Neuronal stem cell (in vitro differentiated cells): ENCODE measurements around the gene NHLRC4.

Experiments
- DNase-seq: peaks from one replicate; pipeline ENCODE4 v3.0.0-alpha.2; 2013; ENCODE audit warnings: low spot score
- H2AFZ ChIP-seq: one replicate; pipeline ENCODE4 v1.6.1; 2013; ENCODE audit warnings: mild to moderate bottlenecking, low read length, inconsistent platforms
- H2AK5ac ChIP-seq: 2 replicates; pipeline ENCODE4 v1.6.1; 2013; ENCODE audit warnings: low read depth, mild to moderate bottlenecking, inconsistent platforms, low read length, moderate library complexity, mixed read lengths
- H2BK120ac ChIP-seq: 2 replicates; pipeline ENCODE4 v1.6.1; 2013; ENCODE audit warnings: low read depth, mild to moderate bottlenecking, inconsistent platforms, low read length, moderate library complexity, mixed read lengths
- H2BK12ac ChIP-seq: one replicate; pipeline ENCODE4 v1.6.1; 2013; ENCODE audit warnings: low read length, inconsistent platforms
- H2BK15ac ChIP-seq: 2 replicates; pipeline ENCODE4 v1.6.1; 2013; ENCODE audit warnings: mild to moderate bottlenecking, low read length, inconsistent platforms, mixed read lengths
- H2BK5ac ChIP-seq: one replicate; pipeline ENCODE4 v1.6.1; 2013; ENCODE audit warnings: inconsistent platforms, mild to moderate bottlenecking, low read length, moderate library complexity
- H3K14ac ChIP-seq: one replicate; pipeline ENCODE4 v1.6.1; 2013; ENCODE audit warnings: low read length, inconsistent platforms
- H3K18ac ChIP-seq: 2 replicates; pipeline ENCODE4 v1.6.1; 2013; ENCODE audit warnings: low read length, inconsistent platforms
- H3K23ac ChIP-seq: 2 replicates; pipeline ENCODE4 v1.6.1; 2013; ENCODE audit warnings: low read depth, mild to moderate bottlenecking, mixed read lengths, low read length, inconsistent platforms; ENCODE audit not compliant: poor library complexity
- H3K27ac ChIP-seq: replicated peaks from 3 replicates; pipeline ENCODE4 v1.5.1; 2013; ENCODE audit warnings: low read length, inconsistent platforms
- H3K27me3 ChIP-seq, 3 experiments: 2 replicates each; pipeline ENCODE4 v1.6.1; 2013; ENCODE audit warnings: low read length in 3 of 3, mild to moderate bottlenecking in 2 of 3, inconsistent platforms in 1 of 3, low read depth in 1 of 3, mixed read lengths in 1 of 3, moderate library complexity in 1 of 3; ENCODE audit not compliant: control insufficient read depth in 3 of 3, insufficient read depth in 3 of 3
- H3K36me3 ChIP-seq, 2 donors: replicated peaks in 1 of 2; 2 replicates each; pipeline ENCODE4 v1.6.1; 2013; ENCODE audit warnings: low read length in 2 of 2; ENCODE audit not compliant: control insufficient read depth in 2 of 2, insufficient read depth in 2 of 2
- H3K4ac ChIP-seq: 2 replicates; pipeline ENCODE4 v1.6.1; 2013; ENCODE audit warnings: inconsistent platforms, mild to moderate bottlenecking, low read length, moderate library complexity
- H3K4me1 ChIP-seq, 2 donors: 1 replicate in 1 of 2; 2 replicates in 1 of 2; pipeline ENCODE4 v1.6.1; 2013; ENCODE audit warnings: low read length in 2 of 2, low read depth in 1 of 2; ENCODE audit not compliant: control insufficient read depth in 2 of 2, insufficient read depth in 1 of 2
- H3K4me2 ChIP-seq: one replicate; pipeline ENCODE4 v1.6.1; 2013; ENCODE audit warnings: mild to moderate bottlenecking, low read length, inconsistent platforms; ENCODE audit not compliant: insufficient read depth, poor library complexity, severe bottlenecking
- H3K4me3 ChIP-seq, 2 donors: 2 replicates each; pipeline ENCODE4 v1.5.1; 2013; ENCODE audit warnings: low read length in 2 of 2, mild to moderate bottlenecking in 2 of 2, inconsistent platforms in 1 of 2, moderate library complexity in 1 of 2
- H3K79me1 ChIP-seq: one replicate; pipeline ENCODE4 v1.6.1; 2013; ENCODE audit warnings: low read depth, mild to moderate bottlenecking, inconsistent platforms, low read length, moderate library complexity
- H3K9ac ChIP-seq: one replicate; pipeline ENCODE4 v1.6.1; 2013; ENCODE audit warnings: mild to moderate bottlenecking, low read depth, low read length, inconsistent platforms; ENCODE audit not compliant: poor library complexity
- H3K9me3 ChIP-seq, 2 donors: replicated peaks in 1 of 2; 2 replicates each; pipeline versions ENCODE3 to v1.6.1; 2013; ENCODE audit warnings: low read length in 2 of 2, mild to moderate bottlenecking in 2 of 2, inconsistent platforms in 1 of 2, low read depth in 1 of 2, mixed read lengths in 1 of 2, moderate library complexity in 1 of 2; ENCODE audit not compliant: control insufficient read depth in 2 of 2, insufficient read depth in 1 of 2
- H4K8ac ChIP-seq: one replicate; pipeline ENCODE4 v1.6.1; 2013; ENCODE audit warnings: low read depth, mild to moderate bottlenecking, inconsistent platforms, low read length, moderate library complexity
- H4K91ac ChIP-seq: one replicate; pipeline ENCODE4 v1.6.1; 2013; ENCODE audit warnings: low read length, low read depth, mild to moderate bottlenecking, inconsistent platforms; ENCODE audit not compliant: poor library complexity
- WGBS, 2 donors: extraction: QIAGEN DNeasy Blood & Tissue Kit; methylation state at CpG; one replicate each; pipeline ENCODE4 v1.1.7; 2013; ENCODE audit warnings: missing lambda C conversion rate in 2 of 2, mixed read lengths in 1 of 2; ENCODE audit not compliant: insufficient read length in 2 of 2, insufficient replicate concordance in 1 of 2; ENCODE audit errors: extremely low coverage in 2 of 2; 5-methylcytosine and 5-hydroxymethylcytosine counted together

Gene NHLRC4

DNA sequence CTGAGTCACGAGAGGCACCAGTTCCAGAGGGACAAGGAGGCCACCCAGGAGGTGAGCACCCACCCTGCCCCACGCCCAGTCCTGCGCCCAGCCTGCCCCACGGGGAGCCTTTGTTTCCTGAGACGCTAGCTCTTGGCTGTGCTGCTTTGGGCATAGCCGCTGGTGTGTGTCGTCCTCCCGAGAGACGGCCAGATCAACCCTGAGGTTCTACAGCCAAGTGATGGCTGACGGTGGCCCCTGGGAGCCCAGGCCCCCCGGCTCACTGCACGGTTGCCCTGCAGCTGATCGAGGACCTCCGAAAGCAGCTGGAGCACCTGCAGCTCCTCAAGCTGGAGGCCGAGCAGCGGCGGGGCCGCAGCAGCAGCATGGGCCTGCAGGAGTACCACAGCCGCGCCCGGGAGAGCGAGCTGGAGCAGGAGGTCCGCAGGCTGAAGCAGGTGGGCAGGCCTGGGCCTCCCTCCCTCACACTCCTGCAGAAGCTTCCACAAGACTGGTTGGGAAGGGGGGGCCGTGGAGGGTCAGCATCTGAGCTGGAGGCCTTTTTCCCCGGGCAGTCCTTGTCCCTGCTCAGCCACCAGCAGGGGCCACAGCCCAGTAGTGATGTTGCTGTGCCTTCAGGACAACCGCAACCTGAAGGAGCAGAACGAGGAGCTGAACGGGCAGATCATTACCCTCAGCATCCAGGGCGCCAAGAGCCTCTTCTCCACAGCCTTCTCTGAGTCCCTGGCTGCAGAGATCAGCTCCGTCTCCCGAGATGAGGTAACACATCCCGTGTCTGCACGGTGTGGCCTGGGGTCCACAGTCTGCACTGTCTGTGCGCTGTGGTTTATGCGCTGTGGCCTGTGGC lies 46.7 kb upstream of the NHLRC4 start:
- H4K8ac ChIP-seq, result no peak overlapping the region
- H3K27ac ChIP-seq, result no peak overlapping the region
- no peak overlapping the region for H3K4me3 ChIP-seq
- peak overlapping the region; percentile 73 for H3K23ac ChIP-seq
- no peak overlapping the region for H3K4ac ChIP-seq
- H3K4me1 ChIP-seq, result no peaks in the 10 kb centered on the region
- H2BK12ac ChIP-seq, result no peak overlapping the region
- DNase-seq, result no peak
- H3K27me3 ChIP-seq, result no peaks in the 10 kb centered on the region
- H2BK15ac ChIP-seq, result no peak overlapping the region
- no peak overlapping the region for H3K14ac ChIP-seq
- H3K9me3 ChIP-seq, result no peaks in the 10 kb centered on the region
- H2AK5ac ChIP-seq, result no peak overlapping the region
- H4K91ac ChIP-seq, result no peak overlapping the region
- peaks cover 11% of the 10 kb centered on the region for H3K79me1 ChIP-seq
- peak overlapping the region; percentile 8 for H3K18ac ChIP-seq
- H3K4me2 ChIP-seq, result no peak overlapping the region
- H2BK5ac ChIP-seq, result peak overlapping the region; percentile 39
- no peak overlapping the region for H2AFZ ChIP-seq
- H3K9ac ChIP-seq, result peak overlapping the region; percentile 38
- H3K36me3 ChIP-seq, result peaks cover 47 to 83% of the 10 kb centered on the region in 2 donors
- no CpG with 5 or more reads among the region's 35 CpGs for WGBS, 2 donors
- H2BK120ac ChIP-seq, result no peak overlapping the region

DNA sequence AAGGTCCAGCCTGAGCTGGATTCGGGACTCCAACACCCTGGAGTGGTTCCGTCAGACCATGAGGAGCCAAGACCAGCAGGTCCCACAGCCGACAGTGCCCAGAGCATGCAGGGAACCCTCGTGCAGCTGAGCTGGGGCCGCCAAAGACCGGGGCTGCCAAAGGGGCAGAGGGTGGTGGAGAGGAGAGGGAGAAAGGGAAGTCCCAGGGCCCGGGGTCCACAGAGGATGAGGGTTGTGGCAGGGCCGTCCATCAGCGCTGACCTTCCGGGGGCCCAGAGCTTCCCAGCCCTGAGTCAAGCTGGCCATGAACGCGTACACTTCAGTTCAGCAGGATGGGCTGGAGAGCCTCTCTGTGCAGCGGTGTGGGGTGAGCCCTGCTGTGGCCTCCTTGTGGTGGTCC lies 46.0 kb upstream of the NHLRC4 start:
- H2BK5ac ChIP-seq, result peak overlapping the region; percentile 87
- no peak overlapping the region for H2AFZ ChIP-seq
- H4K8ac ChIP-seq, result no peak overlapping the region
- peaks cover 3 to 5% of the 10 kb centered on the region in 2 donors for H3K4me1 ChIP-seq
- peaks cover 44 to 82% of the 10 kb centered on the region in 2 donors for H3K36me3 ChIP-seq
- no peak overlapping the region for H3K18ac ChIP-seq
- no peak overlapping the region for H2BK12ac ChIP-seq
- H3K4me2 ChIP-seq, result no peak overlapping the region
- no peak for DNase-seq
- H2AK5ac ChIP-seq, result no peak overlapping the region
- H3K79me1 ChIP-seq, result peaks cover 7% of the 10 kb centered on the region
- no peaks in the 10 kb centered on the region for H3K27me3 ChIP-seq
- H3K23ac ChIP-seq, result peak overlapping the region; percentile 85
- peak overlapping the region; percentile 75 for H2BK15ac ChIP-seq
- H3K9me3 ChIP-seq, result no peaks in the 10 kb centered on the region
- H3K14ac ChIP-seq, result no peak overlapping the region
- H3K27ac ChIP-seq, result no peak overlapping the region
- H3K9ac ChIP-seq, result peak overlapping the region; percentile 17
- no peak overlapping the region for H3K4ac ChIP-seq
- no CpG with 5 or more reads among the region's 13 CpGs for WGBS, 2 donors
- no peak overlapping the region for H4K91ac ChIP-seq
- H3K4me3 ChIP-seq, result peak overlapping the region in 1 of 2 donors; percentile 22
- H2BK120ac ChIP-seq, result no peak overlapping the region

DNA sequence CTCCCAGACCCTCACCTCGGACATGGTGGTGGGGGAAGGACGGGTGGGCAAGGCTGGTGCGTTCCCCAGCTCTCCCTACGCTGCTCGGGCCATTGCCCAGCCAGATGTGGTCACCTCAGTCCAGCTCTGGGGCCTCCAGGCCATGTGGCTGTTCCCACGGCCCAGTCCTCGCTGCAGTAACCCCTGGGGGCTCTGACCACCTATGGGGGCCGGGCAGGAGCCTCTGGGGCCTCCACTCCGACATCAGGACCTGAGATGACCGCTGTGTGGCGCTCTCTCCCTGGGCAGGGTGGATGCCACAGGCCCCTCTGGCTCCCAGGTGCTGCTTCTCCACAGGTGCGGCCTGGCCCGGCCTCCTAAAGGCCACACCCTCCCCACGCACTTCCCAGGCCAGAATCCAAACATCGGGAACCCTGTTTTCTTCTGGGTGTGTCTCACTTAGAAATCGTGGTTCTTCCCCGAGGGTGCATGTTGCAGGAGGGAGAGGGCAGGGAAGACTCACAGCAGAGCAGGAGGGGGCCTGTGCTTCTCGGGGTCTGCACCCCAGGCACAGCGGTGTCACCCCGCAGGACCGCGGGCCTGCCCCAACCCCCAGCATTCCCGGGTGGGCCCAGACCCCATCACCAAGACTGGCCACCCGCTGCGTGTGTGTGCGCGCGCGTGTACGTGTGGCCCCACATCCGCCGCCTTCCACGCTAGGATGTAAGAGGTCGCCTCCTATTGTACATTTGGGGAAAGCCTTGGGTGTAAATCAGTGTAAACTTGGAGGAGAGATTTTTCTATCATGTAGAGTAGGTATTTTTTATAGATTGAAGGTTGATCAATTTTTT lies 45.2 kb upstream of the NHLRC4 start:
- peak overlapping the region; percentile 52 for H2AK5ac ChIP-seq
- H3K14ac ChIP-seq, result peak overlapping the region; percentile 38
- no peak overlapping the region for H2BK12ac ChIP-seq
- no peak overlapping the region for H4K8ac ChIP-seq
- H3K18ac ChIP-seq, result no peak overlapping the region
- H3K4me3 ChIP-seq, result no peak overlapping the region
- H3K4me2 ChIP-seq, result no peak overlapping the region
- H2BK15ac ChIP-seq, result peak overlapping the region; percentile 75
- no peak overlapping the region for H2BK120ac ChIP-seq
- peak overlapping the region; percentile 87 for H2BK5ac ChIP-seq
- H3K9ac ChIP-seq, result no peak overlapping the region
- H2AFZ ChIP-seq, result no peak overlapping the region
- H3K4me1 ChIP-seq, result peaks cover 10 to 12% of the 10 kb centered on the region in 2 donors
- H3K79me1 ChIP-seq, result peaks cover 5% of the 10 kb centered on the region
- H3K4ac ChIP-seq, result no peak overlapping the region
- no peak overlapping the region for H4K91ac ChIP-seq
- no peak for DNase-seq
- no CpG with 5 or more reads among the region's 34 CpGs for WGBS, 2 donors
- peak overlapping the region; percentile 85 for H3K23ac ChIP-seq
- no peak overlapping the region for H3K27ac ChIP-seq
- H3K36me3 ChIP-seq, result peaks cover 39 to 76% of the 10 kb centered on the region in 2 donors
- H3K27me3 ChIP-seq, result no peaks in the 10 kb centered on the region
- no peaks in the 10 kb centered on the region for H3K9me3 ChIP-seq
